Measurements from ENCODE around the gene GLG1.
A peak's percentile ranks its signal among the peaks of the same experiment; 100 is the strongest.
"Not testable (repeated sequence)": the region's sequence is repeated elsewhere in the genome, so short reads cannot be mapped to it uniquely, and the experiment has no call there.

Gene GLG1
- total RNA-seq, result 295 to 318 reads per million in 2 donors

DNA sequence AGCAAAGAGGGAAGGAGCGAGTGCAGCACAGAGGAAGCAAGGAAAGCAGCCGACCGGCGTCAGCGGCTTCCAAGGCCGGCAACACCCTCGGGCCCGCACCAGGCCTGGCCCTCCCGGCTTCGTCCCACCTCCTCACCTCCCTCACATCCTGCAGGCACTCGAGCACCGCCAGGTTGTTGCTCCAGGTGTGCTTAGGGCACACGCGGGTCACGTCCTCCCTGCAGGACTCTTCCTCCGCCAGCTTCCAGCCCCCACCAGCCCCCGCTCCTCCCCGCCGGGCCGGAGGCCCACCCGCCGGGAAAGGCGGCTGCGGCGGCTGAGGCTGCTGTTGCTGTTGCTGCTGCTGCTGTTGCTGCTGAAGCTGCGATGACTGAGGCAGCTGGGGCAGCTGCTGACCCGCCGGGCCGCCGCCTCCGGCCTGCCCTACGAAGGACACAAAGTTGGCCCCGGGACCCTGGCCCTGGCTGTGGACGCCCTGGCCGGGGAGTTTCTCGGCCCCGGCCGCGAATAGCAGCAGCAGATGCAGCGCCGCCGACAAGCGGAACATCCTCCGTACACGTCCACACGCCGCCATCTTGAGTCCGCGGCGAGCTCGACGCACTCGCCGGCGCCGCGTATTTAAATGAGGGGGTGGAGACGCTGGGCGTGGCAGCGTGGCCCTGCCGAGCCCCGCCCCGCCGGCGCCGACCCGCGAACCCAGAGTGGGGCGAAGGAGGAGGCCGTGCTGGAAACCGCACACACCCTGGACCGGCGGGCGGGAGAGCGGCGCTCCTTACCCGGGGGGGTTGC lies at the start of gene GLG1:
TSS of gene GLG1 (minus strand) at position 594 of the 789 bp plus-strand sequence. CDS start at position 574, 20 bp downstream.
- DNase-seq, result peak; percentile 86

GRCh38 chr16:74654536-74655050 lies 47.7 kb upstream of the GLG1 start:
- DNase-seq, result no peak

- not testable (repeated sequence) for DNase-seq
Measured at GRCh38 chr16:74652883-74653282, 46.0 kb upstream of the GLG1 start.

DNA sequence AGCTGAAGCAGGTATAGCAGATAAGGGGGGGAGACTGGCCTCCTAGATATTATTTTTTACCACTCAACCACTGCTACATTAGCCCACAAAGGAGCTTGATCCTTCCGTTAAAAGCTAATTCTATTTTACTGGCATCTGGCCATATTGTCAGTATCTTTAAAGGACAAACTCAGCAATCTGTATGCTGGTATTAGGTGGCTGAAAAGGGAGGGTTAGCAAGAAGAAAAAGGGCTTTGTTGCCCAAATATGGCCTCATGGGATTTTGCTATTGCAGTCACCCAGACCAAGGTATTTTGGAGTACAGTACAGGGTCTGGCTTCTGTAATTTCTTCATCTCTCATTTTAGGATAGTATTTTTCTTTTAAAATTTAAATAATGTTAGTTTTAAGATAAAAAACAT lies 45.3 kb upstream of the GLG1 start:
- no peak for DNase-seq

- no peak for DNase-seq
Measured at GRCh38 chr16:74651841-74652240, 44.9 kb upstream of the GLG1 start.

GRCh38 chr16:74650966-74651567 lies 44.2 kb upstream of the GLG1 start:
- no peak for DNase-seq

DNA sequence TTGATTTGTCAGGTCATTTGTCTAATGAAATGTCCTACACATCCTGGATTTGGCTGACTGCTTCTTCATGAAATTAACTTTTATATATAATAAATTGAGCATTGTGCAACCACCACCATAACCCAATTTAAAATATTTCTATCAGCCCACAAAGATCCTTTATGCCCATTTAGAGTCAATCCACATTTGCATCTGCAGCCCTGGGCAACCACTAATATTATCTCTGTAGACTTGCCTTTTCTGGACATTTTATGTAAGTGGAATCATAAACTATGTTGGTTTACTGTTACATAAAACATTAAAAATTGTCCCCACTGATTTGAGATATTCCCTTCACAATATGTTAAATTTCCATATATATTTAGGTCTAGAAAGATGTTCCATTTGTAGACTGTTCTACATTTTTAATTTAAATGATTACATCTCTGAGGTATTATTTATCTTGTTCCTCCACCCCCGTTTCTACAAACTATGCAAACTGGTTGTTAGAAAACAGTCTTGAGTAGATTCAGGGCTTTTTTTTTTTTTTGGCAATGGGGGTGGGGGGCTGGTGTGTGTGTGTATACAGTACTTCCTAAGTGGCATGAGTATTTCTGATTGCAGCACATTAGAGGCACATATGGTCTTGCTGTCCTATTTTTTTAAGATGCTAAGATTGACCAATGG lies 43.1 kb upstream of the GLG1 start:
- no peak for DNase-seq

- DNase-seq, result no peak
Measured at GRCh38 chr16:74641969-74642368, 35.1 kb upstream of the GLG1 start.

- DNase-seq, result no peak
Measured at GRCh38 chr16:74637742-74638453, 31.0 kb upstream of the GLG1 start.

GRCh38 chr16:74635303-74635702 lies 28.4 kb upstream of the GLG1 start:
- no peak for DNase-seq

DNA sequence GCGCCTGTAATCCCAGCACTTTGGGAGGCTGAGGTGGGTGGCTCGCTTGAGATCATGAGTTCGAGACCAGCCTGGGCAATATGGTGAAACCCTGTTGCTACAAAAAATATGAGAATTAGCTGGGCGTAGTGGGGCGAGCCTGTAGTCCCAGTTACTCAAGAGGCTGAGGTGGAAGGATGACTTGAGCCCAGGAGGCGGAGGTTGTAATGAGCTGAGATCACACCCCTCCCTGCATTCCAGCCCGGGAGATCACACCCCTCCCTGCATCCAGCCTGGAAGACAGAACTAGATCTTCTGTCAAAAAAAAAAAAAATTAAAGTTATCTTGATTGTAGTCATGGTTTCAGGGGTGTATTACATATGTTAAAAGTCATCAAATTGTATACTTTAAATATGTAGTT lies 26.8 kb upstream of the GLG1 start:
- no peak for DNase-seq

GRCh38 chr16:74627506-74628220 lies 20.7 kb upstream of the GLG1 start:
- DNase-seq, result no peak

DNA sequence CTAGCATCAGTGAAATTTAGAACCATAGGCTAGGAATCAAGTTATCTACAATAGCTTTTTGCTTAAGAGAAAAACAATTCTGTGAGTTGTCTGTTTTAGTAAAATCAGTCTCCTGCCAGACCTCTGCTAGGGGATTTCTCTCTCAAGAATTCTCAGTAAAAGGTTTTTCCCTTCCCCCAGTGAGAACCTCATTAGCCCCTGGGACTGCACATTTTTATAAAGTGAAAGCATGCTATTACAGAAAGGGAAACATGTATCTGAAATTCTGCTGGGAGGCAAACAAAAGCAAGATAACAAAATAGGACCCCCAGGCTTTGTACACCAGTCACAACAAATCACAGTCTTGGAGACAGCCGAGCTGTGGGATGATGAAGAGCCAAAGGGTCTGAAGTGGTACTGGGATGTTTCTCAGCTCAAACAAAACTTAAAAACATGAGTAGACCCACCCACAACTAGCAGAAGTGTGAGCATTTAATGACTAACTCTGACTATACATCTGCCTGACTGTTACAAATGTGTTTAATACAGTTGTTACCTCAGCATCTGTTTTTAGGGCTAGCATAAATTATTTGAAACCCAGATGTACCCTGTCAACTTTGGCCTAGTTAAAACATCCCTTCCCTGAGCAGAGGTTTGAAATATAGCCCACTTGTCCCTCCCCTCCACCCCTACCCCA lies 20.0 kb upstream of the GLG1 start:
- no peak for DNase-seq

GRCh38 chr16:74625500-74626350 lies 18.8 kb upstream of the GLG1 start:
- DNase-seq, result no peak

- no peak for DNase-seq
Measured at GRCh38 chr16:74623839-74624235, 16.9 kb upstream of the GLG1 start.

DNA sequence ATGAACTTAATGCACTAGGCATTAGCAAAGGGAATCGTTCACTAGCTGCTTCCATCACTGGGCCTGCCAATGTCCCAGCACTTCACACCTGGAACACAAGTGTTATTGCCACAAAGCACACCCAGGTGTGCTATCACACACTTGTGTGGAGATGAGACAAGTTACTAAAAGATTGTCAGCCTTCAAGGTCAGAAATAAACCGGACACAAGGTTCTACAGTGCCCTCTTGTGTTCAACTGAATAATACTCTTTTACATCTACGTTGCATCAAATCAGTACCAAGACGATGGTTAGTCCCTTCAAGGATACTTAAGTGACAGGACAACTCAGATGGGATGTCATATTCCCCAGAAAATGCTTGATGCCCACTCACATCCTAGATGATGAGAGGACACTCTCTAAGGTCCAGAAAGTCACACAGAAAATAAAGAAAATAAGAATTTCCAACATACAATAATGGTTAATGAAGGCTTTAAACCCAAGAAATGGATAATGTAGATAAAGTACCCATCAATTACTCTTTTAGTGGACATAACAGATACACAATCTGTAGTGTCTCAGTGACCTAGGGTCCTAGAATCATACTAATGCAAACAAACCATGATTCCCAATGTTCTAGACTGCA lies 16.4 kb upstream of the GLG1 start:
- DNase-seq, result no peak

GRCh38 chr16:74622005-74622404 lies 15.1 kb upstream of the GLG1 start:
- no peak for DNase-seq

- no peak for DNase-seq
Measured at GRCh38 chr16:74617206-74617788, 10.4 kb upstream of the GLG1 start.

DNA sequence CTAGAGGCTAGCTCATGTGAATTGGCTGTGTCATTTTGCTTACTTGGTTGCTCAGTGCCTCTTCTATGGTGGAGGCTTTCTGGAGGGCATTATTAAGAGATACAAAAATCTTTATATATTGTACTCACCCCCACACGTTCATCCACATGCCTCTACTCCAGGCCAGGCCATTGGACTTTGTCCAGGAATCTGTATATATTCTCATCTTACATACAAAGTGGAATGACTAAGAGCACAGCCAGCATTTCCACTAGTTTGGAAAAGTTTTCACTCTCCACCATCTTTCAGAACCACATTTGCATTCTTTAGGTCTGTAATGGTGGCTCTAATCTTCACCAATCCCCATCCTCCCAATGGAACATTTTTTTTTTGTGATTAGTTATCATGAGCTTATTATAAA lies 4.8 kb upstream of the GLG1 start:
- DNase-seq, result no peak

DNA sequence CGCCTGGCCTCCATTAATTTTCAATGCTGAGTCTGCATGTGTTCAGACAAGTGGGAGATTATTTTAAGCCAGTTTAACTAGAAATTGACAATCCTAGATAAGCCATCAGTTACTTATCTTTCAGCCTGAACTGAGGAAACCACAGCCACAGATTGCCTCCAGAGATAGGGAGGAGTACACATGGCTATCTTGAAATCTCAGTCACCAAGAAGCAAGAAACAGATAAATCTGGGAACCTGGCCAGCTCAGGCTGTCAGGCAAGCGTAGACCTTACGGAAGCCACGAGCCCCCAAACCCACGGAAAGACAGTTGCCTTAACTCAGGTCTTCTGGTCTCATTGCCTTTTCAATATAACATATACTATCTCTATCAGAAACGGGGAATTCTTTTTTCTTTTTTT lies 2.0 kb upstream of the GLG1 start:
- DNase-seq, result peak; percentile 47
